IMR-90 (cell line): ENCODE measurements around the gene SASH3. TPM values are rescaled to one million over a fixed set of nuclear protein-coding genes. Genes with fewer than 3 reads are reported as not detected.

ENCODE experiments used
- ATAC-seq: fragments of 200-7000 bp; cut with Tn5 transposase; 2 replicates; pipeline ENCODE4 v1.9.1; 2020; ENCODE audit warnings: low read depth, mild to moderate bottlenecking, moderate library complexity
- BruUV-seq: library from RNA; stranded (reverse); fragments of 400-500 nt; replicated peaks from 2 replicates; lab custom pipeline; 2021; lab: Mats Ljungman, UMichigan
- CTCF ChIA-PET: fragments of 300-600 bp; formaldehyde crosslinking; extraction: SDS; loops from one replicate; lab custom pipeline; 2021; ENCODE audit warnings: antibody characterized with exemption; lab: Yijun Ruan, JAX
- POLR2A ChIA-PET: fragments of 300-600 bp; sonication (Branson Sonifier 250); formaldehyde crosslinking; loops from one replicate; lab custom pipeline; 2022; ENCODE audit warnings: antibody characterized with exemption; ENCODE audit not compliant: unreplicated experiment; lab: Charles Lee
- DNase-seq: peaks from one replicate; pipeline ENCODE4 v3.0.0; 2013
- H2AFZ ChIP-seq: replicated peaks from 2 replicates; pipeline ENCODE3; 2013; ENCODE audit warnings: low read length, mild to moderate bottlenecking; ENCODE audit not compliant: poor library complexity
- H2AK5ac ChIP-seq: 2 replicates; pipeline ENCODE4 v1.6.1; 2013; ENCODE audit warnings: low read depth, low read length, inconsistent platforms
- H2AK9ac ChIP-seq: replicated peaks from 2 replicates; pipeline ENCODE3; 2013; ENCODE audit warnings: mild to moderate bottlenecking, low read depth, low read length, moderate library complexity; ENCODE audit not compliant: poor library complexity
- H2BK120ac ChIP-seq: 2 replicates; pipeline ENCODE4 v1.6.1; 2013; ENCODE audit warnings: low read depth, low read length, inconsistent platforms
- H2BK15ac ChIP-seq: 3 replicates; pipeline ENCODE4 v1.6.1; 2013; ENCODE audit warnings: low read depth, low read length, inconsistent platforms
- H2BK20ac ChIP-seq: 2 replicates; pipeline ENCODE4 v1.6.1; 2013; ENCODE audit warnings: low read depth, mild to moderate bottlenecking, inconsistent platforms, low read length, moderate library complexity
- H2BK5ac ChIP-seq: 2 replicates; pipeline ENCODE4 v1.6.1; 2013; ENCODE audit warnings: mild to moderate bottlenecking, low read depth, low read length, inconsistent platforms; ENCODE audit not compliant: poor library complexity, severe bottlenecking
- H3K14ac ChIP-seq: replicated peaks from 2 replicates; pipeline ENCODE4 v1.6.1; 2013; ENCODE audit warnings: low read depth, low read length, inconsistent platforms
- H3K18ac ChIP-seq: 2 replicates; pipeline ENCODE4 v1.6.1; 2013; ENCODE audit warnings: low read depth, low read length, control low read depth
- H3K23ac ChIP-seq: 2 replicates; pipeline ENCODE4 v1.6.1; 2013; ENCODE audit warnings: low read depth, low read length, inconsistent platforms
- H3K27ac ChIP-seq: 2 replicates; pipeline ENCODE4 v1.5.1; 2013; ENCODE audit warnings: mild to moderate bottlenecking, control low read depth, low read length; ENCODE audit not compliant: insufficient read depth
- H3K27me3 ChIP-seq: 2 replicates; pipeline ENCODE4 v1.6.1; 2013; ENCODE audit warnings: low read length; ENCODE audit not compliant: control insufficient read depth, insufficient read depth
- H3K36me3 ChIP-seq: 2 replicates; pipeline ENCODE4 v1.6.1; 2013; ENCODE audit warnings: low read length, mixed read lengths; ENCODE audit not compliant: control insufficient read depth, insufficient read depth
- H3K4ac ChIP-seq: 2 replicates; pipeline ENCODE4 v1.6.1; 2013; ENCODE audit warnings: low read depth, low read length, inconsistent platforms
- H3K4me1 ChIP-seq: 2 replicates; pipeline ENCODE4 v1.6.1; 2013; ENCODE audit warnings: low read length, mixed read lengths; ENCODE audit not compliant: control insufficient read depth, insufficient read depth
- H3K4me2 ChIP-seq: 2 replicates; pipeline ENCODE4 v1.6.1; 2013; ENCODE audit warnings: low read depth, mild to moderate bottlenecking, control low read depth, low read length, moderate library complexity
- H3K4me3 ChIP-seq: 2 replicates; pipeline ENCODE4 v1.5.1; 2013; ENCODE audit warnings: low read depth, mild to moderate bottlenecking, control low read depth, low read length, moderate library complexity; ENCODE audit not compliant: insufficient read depth
- H3K56ac ChIP-seq: 2 replicates; pipeline ENCODE4 v1.6.1; 2013; ENCODE audit warnings: low read length, inconsistent platforms; ENCODE audit not compliant: insufficient read depth; ENCODE audit errors: extremely low read depth
- H3K79me1 ChIP-seq, 2 experiments: 2 replicates each; pipeline ENCODE4 v1.6.1; 2013; ENCODE audit warnings: low read length in 2 of 2, inconsistent platforms in 1 of 2, low read depth in 1 of 2
- H3K9ac ChIP-seq: 2 replicates; pipeline ENCODE4 v1.6.1; 2013; ENCODE audit warnings: low read depth, low read length, control low read depth
- H3K9me1 ChIP-seq: 2 replicates; pipeline ENCODE4 v1.6.1; 2013; ENCODE audit warnings: low read length, inconsistent platforms; ENCODE audit not compliant: insufficient read depth
- H3K9me3 ChIP-seq: 2 replicates; pipeline ENCODE4 v1.6.1; 2013; ENCODE audit warnings: low read length; ENCODE audit not compliant: control insufficient read depth, insufficient read depth
- H4K20me1 ChIP-seq: 2 replicates; pipeline ENCODE4 v1.6.1; 2013; ENCODE audit warnings: low read length, inconsistent platforms; ENCODE audit not compliant: insufficient read depth
- H4K5ac ChIP-seq: 2 replicates; pipeline ENCODE4 v1.6.1; 2013; ENCODE audit warnings: mild to moderate bottlenecking, low read depth, low read length, control low read depth
- H4K8ac ChIP-seq, 2 experiments: 2 replicates each; pipeline ENCODE4 v1.6.1; 2013; ENCODE audit warnings: low read depth in 2 of 2, low read length in 2 of 2, control low read depth in 1 of 2, inconsistent platforms in 1 of 2
- H4K91ac ChIP-seq: 2 replicates; pipeline ENCODE4 v1.6.1; 2013; ENCODE audit warnings: low read depth, low read length, inconsistent platforms; ENCODE audit not compliant: insufficient read depth
- BHLHE40 ChIP-seq: fragments of 150-350 bp; IDR thresholded peaks from 2 replicates; pipeline ENCODE4 v1.6.1; 2016; ENCODE audit warnings: mild to moderate bottlenecking, low read depth, low read length
- CHD1 ChIP-seq: IDR thresholded peaks from 2 replicates; pipeline ENCODE4 v1.6.1; 2012; ENCODE audit warnings: low read depth, low read length, improper control_type of control experiment
- FOS ChIP-seq: fragments of 150-350 bp; IDR thresholded peaks from 2 replicates; pipeline ENCODE4 v1.6.1; 2016; ENCODE audit warnings: low read depth, low read length
- MAFK ChIP-seq: IDR thresholded peaks from 2 replicates; pipeline ENCODE4 v1.6.1; 2012; ENCODE audit warnings: low read depth, low read length, improper control_type of control experiment
- MXI1 ChIP-seq: IDR thresholded peaks from 2 replicates; pipeline ENCODE4 v1.6.1; 2012; ENCODE audit warnings: low read depth, mild to moderate bottlenecking, low read length, moderate library complexity, borderline replicate concordance
- NFE2L2 ChIP-seq: fragments of 150-350 bp; IDR thresholded peaks from 2 replicates; pipeline ENCODE4 v1.6.1; 2016; ENCODE audit warnings: low read depth, mild to moderate bottlenecking, low read length
- POLR2A ChIP-seq: IDR thresholded peaks from 2 replicates; pipeline ENCODE4 v1.6.1; 2012; ENCODE audit warnings: mild to moderate bottlenecking, low read depth, low read length
- RAD21 ChIP-seq: IDR thresholded peaks from 2 replicates; pipeline ENCODE4 v1.6.1; 2012; ENCODE audit warnings: low read length, improper control_type of control experiment
- RCOR1 ChIP-seq: IDR thresholded peaks from 2 replicates; pipeline ENCODE4 v1.6.1; 2012; ENCODE audit warnings: mild to moderate bottlenecking, low read length, improper control_type of control experiment; ENCODE audit not compliant: insufficient replicate concordance
- RFX5 ChIP-seq: IDR thresholded peaks from 2 replicates; pipeline ENCODE4 v1.8.0; 2012; ENCODE audit warnings: low read depth, mild to moderate bottlenecking, low read length, moderate library complexity
- SMC3 ChIP-seq: fragments of 150-350 bp; IDR thresholded peaks from 2 replicates; pipeline ENCODE4 v1.6.1; 2016; ENCODE audit warnings: low read depth, mild to moderate bottlenecking, antibody characterized with exemption, low read length, moderate library complexity
- WGBS, 2 experiments: methylation state at CpG; one replicate each; pipeline versions ENCODE4 v1.1.5 to v1.1.7; 2013; ENCODE audit warnings: missing lambda C conversion rate in 2 of 2; ENCODE audit not compliant: insufficient read length in 1 of 2; ENCODE audit errors: extremely low coverage in 2 of 2; 5-methylcytosine and 5-hydroxymethylcytosine counted together
- dilution Hi-C: fragments of 300-500 bp; cut with HindIII; formaldehyde crosslinking; loops from one replicate; pipeline ENCODE4 v1.14.3; 2018; ENCODE audit warnings: low sequenced_read_pairs; ENCODE audit not compliant: unreplicated experiment
- in situ Hi-C: fragments of 300-500 bp; cut with MboI; formaldehyde crosslinking; loops from 3 replicates; pipeline ENCODE4 v1.14.3; 2019; ENCODE audit warnings: low sequenced_read_pairs, inconsistent platforms, mixed read lengths
- intact Hi-C: fragments of 100-400 bp; cut with micrococcal nuclease; formaldehyde crosslinking; loops from 2 replicates; pipeline ENCODE4 v1.10.0; 2022
- polyA plus RNA-seq, 3 experiments: library from polyadenylated mRNA; depleted of rRNA; stranded (reverse); fragments of >200 nt; gene quantifications; 2 replicates each; pipeline ENCODE4 v1.2.3, GENCODE V29; 2012; ENCODE audit warnings: low replicate concordance in 1 of 3
- total RNA-seq: library from RNA; depleted of rRNA; stranded (reverse); fragments of >200 nt; gene quantifications from 2 replicates; pipeline ENCODE4 v1.2.3, GENCODE V29; 2012
- TF ChIP-seq, protein P1 (sequence below): conservative IDR thresholded peaks from 2 replicates; pipeline ENCODE4 v1.5.1; 2012; ENCODE audit warnings: mild to moderate bottlenecking, low read depth, low read length, improper control_type of control experiment
- TF ChIP-seq, protein P2 (sequence below): fragments of 150-350 bp; IDR thresholded peaks from 2 replicates; pipeline ENCODE4 v1.6.1; 2016; ENCODE audit warnings: low read depth, mild to moderate bottlenecking, low read length, moderate library complexity, borderline replicate concordance
- TF ChIP-seq, protein P3 (sequence below): fragments of 150-350 bp; IDR thresholded peaks from 2 replicates; pipeline ENCODE4 v1.6.1; 2017; ENCODE audit warnings: mild to moderate bottlenecking, antibody characterized with exemption, low read length, low read depth

The SASH3 gene
- total and polyA plus RNA-seq, 2 of the 4 experiments (the other 2 are of a cell fraction) = not detected

DNA sequence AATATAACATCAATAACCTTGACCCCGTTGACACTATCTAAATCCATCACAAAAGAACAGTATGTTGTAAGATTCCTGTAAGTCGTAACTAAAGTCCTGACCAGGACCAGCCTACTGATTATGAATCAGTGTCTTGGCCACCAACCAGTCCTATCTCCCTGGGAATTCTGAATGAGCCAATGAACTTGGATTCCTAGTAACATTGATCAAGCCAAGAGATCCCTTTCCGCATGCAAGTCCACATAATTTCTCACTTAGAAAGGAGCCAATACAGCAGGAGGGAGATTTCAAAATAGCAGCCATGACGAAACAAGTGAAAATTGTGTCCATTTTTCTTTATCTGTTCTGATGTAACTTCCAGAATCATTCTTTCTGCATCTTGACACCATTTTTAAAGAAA is 31.4 kb upstream of the SASH3 start:
- Histone ChIP-seq H3K9ac (no peak overlapping the region), H3K14ac (no peak overlapping the region), H2BK5ac (no peak overlapping the region), H2AFZ (no peak overlapping the region), H2AK9ac (no peak overlapping the region), H3K9me1 (no peaks in the 10 kb centered on the region; the same call in 1 of the 2 replicates), H3K18ac (no peak overlapping the region), H3K9me3 (no peaks in the 10 kb centered on the region), H4K5ac (no peak overlapping the region), H3K4me3 (no peak overlapping the region), H4K8ac (no peak overlapping the region), H4K91ac (no peak overlapping the region), H2BK20ac (no peak overlapping the region), H3K27ac (no peak overlapping the region), H2BK15ac (no peak overlapping the region), H2AK5ac (no peak overlapping the region), H3K56ac (no peak overlapping the region), H3K4ac (no peak overlapping the region), H3K4me2 (no peak overlapping the region), H2BK120ac (no peak overlapping the region), H4K20me1 (no peaks in the 10 kb centered on the region), H3K36me3 (no peaks in the 10 kb centered on the region), H3K23ac (no peak overlapping the region), H3K4me1 (no peaks in the 10 kb centered on the region; the same call in 1 of the 2 replicates), H3K27me3 (peaks cover 22% of the 10 kb centered on the region), H3K79me1 (no peaks in the 10 kb centered on the region)
- dilution Hi-C loops (no loop called here), intact Hi-C loops (no loop called here), in situ Hi-C loops (no loop called here)
- ChIA-PET CTCF (no interaction called here), POLR2A (no interaction called here)
- ATAC-seq (peak; percentile 64), DNase-seq (peak; percentile 78)
- TF ChIP-seq BHLHE40 (no peak), RFX5 (no peak), MXI1 (no peak), RAD21 (no peak), SMC3 (no peak), NFE2L2 (no peak), POLR2A (no peak), RCOR1 (no peak), FOS (no peak), MAFK (no peak), CHD1 (no peak)
- TF ChIP-seq, protein P1, sequence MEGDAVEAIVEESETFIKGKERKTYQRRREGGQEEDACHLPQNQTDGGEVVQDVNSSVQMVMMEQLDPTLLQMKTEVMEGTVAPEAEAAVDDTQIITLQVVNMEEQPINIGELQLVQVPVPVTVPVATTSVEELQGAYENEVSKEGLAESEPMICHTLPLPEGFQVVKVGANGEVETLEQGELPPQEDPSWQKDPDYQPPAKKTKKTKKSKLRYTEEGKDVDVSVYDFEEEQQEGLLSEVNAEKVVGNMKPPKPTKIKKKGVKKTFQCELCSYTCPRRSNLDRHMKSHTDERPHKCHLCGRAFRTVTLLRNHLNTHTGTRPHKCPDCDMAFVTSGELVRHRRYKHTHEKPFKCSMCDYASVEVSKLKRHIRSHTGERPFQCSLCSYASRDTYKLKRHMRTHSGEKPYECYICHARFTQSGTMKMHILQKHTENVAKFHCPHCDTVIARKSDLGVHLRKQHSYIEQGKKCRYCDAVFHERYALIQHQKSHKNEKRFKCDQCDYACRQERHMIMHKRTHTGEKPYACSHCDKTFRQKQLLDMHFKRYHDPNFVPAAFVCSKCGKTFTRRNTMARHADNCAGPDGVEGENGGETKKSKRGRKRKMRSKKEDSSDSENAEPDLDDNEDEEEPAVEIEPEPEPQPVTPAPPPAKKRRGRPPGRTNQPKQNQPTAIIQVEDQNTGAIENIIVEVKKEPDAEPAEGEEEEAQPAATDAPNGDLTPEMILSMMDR = no peak
- TF ChIP-seq, protein P2, sequence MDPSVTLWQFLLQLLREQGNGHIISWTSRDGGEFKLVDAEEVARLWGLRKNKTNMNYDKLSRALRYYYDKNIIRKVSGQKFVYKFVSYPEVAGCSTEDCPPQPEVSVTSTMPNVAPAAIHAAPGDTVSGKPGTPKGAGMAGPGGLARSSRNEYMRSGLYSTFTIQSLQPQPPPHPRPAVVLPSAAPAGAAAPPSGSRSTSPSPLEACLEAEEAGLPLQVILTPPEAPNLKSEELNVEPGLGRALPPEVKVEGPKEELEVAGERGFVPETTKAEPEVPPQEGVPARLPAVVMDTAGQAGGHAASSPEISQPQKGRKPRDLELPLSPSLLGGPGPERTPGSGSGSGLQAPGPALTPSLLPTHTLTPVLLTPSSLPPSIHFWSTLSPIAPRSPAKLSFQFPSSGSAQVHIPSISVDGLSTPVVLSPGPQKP = no peak
- TF ChIP-seq, protein P3, sequence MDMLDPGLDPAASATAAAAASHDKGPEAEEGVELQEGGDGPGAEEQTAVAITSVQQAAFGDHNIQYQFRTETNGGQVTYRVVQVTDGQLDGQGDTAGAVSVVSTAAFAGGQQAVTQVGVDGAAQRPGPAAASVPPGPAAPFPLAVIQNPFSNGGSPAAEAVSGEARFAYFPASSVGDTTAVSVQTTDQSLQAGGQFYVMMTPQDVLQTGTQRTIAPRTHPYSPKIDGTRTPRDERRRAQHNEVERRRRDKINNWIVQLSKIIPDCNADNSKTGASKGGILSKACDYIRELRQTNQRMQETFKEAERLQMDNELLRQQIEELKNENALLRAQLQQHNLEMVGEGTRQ = no peak
- no CpG with 5 or more reads among the region's 4 CpGs for WGBS, 2 experiments
- no TSS peak for BruUV-seq
